Gastroesophageal sphincter (tissue), 4 donors: Measurements from ENCODE around the gene CD28. TPM values are rescaled to one million over a fixed set of nuclear protein-coding genes. Genes with fewer than 3 reads are reported as not detected.

Experiments
- ATAC-seq: fragments of 150-250 bp; one replicate; pipeline ENCODE4 v1.9.1; 2016; ENCODE audit warnings: mild to moderate bottlenecking, moderate library complexity
- H3K27ac ChIP-seq, 4 donors: fragments of 200-600 bp; sonication (generic) in 3 of 4; 1 replicate in 3 of 4; 2 replicates in 1 of 4; pipeline ENCODE4 v1.5.1; 2016 to 2019
- H3K27me3 ChIP-seq: fragments of 200-600 bp; sonication (generic); one replicate; pipeline ENCODE4 v1.5.1; 2019
- H3K36me3 ChIP-seq, 2 donors: fragments of 200-600 bp; sonication (generic); one replicate each; pipeline ENCODE4 v1.5.1; 2019; ENCODE audit warnings: control low read depth in 1 of 2
- H3K4me1 ChIP-seq, 3 donors: fragments of 200-600 bp; sonication (generic); 1 replicate in 2 of 3; 2 replicates in 1 of 3; pipeline ENCODE4 v1.5.1; 2016 to 2019; ENCODE audit warnings: control low read depth in 2 of 3
- H3K4me3 ChIP-seq, 2 donors: fragments of 200-600 bp; sonication (generic); one replicate each; pipeline ENCODE4 v1.5.1; 2019; ENCODE audit warnings: mild to moderate bottlenecking in 1 of 2, moderate library complexity in 1 of 2
- H3K9me3 ChIP-seq, 3 donors: fragments of 200-600 bp; sonication (generic); one replicate each; pipeline ENCODE4 v1.5.1; 2017 to 2019; ENCODE audit warnings: control low read depth in 2 of 3
- EP300 ChIP-seq: sonication (generic); formaldehyde crosslinking; IDR thresholded peaks from one replicate; pipeline ENCODE4 v1.6.1; 2017; ENCODE audit warnings: antibody characterized with exemption, mild to moderate bottlenecking
- POLR2A ChIP-seq, 2 donors: fragments of 450-650 bp; IDR thresholded peaks; one replicate each; pipeline ENCODE4 v1.6.1; 2017; ENCODE audit warnings: antibody characterized with exemption in 2 of 2, mild to moderate bottlenecking in 2 of 2, moderate library complexity in 1 of 2
- POLR2AphosphoS5 ChIP-seq: sonication (generic); formaldehyde crosslinking; IDR thresholded peaks from one replicate; pipeline ENCODE4 v1.6.1; 2017; ENCODE audit warnings: antibody characterized with exemption
- WGBS, 2 donors: methylation state at CpG; one replicate each; pipeline ENCODE4 v1.1.5; 2018; ENCODE audit warnings: low coverage in 1 of 2; 5-methylcytosine and 5-hydroxymethylcytosine counted together
- total RNA-seq, 4 donors: library from RNA; depleted of rRNA; stranded (reverse); fragments of >200 nt; gene quantifications; one replicate each; pipeline ENCODE4 v1.1.0, GENCODE V29; 2016
- TF ChIP-seq, protein P1 (sequence below), 4 experiments: fragments of 200-600 bp in 2 of 4; fragments of 450-650 bp in 2 of 4; sonication (generic) in 1 of 4; IDR thresholded peaks; one replicate each; pipeline ENCODE4 v1.5.1; 2017 to 2019; ENCODE audit warnings: antibody characterized with exemption in 4 of 4, mild to moderate bottlenecking in 2 of 4, moderate library complexity in 2 of 4

Gene CD28
- total RNA-seq, 4 donors from 2014 or later: 0.19 to 2.3 (median 1.4) TPM

GRCh38 chr2:203733684-203734083 lies 27.2 kb downstream of the CD28 start:
- ATAC-seq: no peak
- H3K27ac ChIP-seq: no peak overlapping the region
- H3K9me3 ChIP-seq: no peaks in the 10 kb centered on the region
- WGBS, 2 donors: 88 to 100% methylated on average over 1 of the region's 1 CpG
- no peak overlapping the region for H3K4me3 ChIP-seq
- TF ChIP-seq EP300: no peak
- no peak for TF ChIP-seq POLR2AphosphoS5
- TF ChIP-seq, protein P1, sequence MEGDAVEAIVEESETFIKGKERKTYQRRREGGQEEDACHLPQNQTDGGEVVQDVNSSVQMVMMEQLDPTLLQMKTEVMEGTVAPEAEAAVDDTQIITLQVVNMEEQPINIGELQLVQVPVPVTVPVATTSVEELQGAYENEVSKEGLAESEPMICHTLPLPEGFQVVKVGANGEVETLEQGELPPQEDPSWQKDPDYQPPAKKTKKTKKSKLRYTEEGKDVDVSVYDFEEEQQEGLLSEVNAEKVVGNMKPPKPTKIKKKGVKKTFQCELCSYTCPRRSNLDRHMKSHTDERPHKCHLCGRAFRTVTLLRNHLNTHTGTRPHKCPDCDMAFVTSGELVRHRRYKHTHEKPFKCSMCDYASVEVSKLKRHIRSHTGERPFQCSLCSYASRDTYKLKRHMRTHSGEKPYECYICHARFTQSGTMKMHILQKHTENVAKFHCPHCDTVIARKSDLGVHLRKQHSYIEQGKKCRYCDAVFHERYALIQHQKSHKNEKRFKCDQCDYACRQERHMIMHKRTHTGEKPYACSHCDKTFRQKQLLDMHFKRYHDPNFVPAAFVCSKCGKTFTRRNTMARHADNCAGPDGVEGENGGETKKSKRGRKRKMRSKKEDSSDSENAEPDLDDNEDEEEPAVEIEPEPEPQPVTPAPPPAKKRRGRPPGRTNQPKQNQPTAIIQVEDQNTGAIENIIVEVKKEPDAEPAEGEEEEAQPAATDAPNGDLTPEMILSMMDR (IDR thresholded peaks at IDR 0.05): no peak
- no peak for TF ChIP-seq POLR2A (IDR thresholded peaks at IDR 0.05)
- H3K27me3 ChIP-seq: no peaks in the 10 kb centered on the region
- no peaks in the 10 kb centered on the region for H3K36me3 ChIP-seq
- H3K4me1 ChIP-seq: no peaks in the 10 kb centered on the region

- no peaks in the 10 kb centered on the region for H3K36me3 ChIP-seq
- WGBS, 2 donors: 92 to 96% methylated on average over 1 to 8 of the region's 12 CpGs
Measured at GRCh38 chr2:203734276-203734983, 28.0 kb downstream of the CD28 start.

DNA sequence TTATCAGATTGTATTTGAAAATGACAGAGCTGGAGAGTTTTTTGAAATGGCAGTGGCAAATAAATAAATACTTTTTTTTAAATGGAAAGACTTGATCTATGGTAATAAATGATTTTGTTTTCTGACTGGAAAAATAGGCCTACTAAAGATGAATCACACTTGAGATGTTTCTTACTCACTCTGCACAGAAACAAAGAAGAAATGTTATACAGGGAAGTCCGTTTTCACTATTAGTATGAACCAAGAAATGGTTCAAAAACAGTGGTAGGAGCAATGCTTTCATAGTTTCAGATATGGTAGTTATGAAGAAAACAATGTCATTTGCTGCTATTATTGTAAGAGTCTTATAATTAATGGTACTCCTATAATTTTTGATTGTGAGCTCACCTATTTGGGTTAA lies 30.9 kb downstream of the CD28 start:
- H3K9me3 ChIP-seq: no peaks in the 10 kb centered on the region
- ATAC-seq: no peak
- H3K4me3 ChIP-seq: no peak overlapping the region
- TF ChIP-seq EP300 (no peak), POLR2AphosphoS5 (no peak), POLR2A (IDR thresholded peaks at IDR 0.05) (no peak)
- TF ChIP-seq, protein P1 (IDR thresholded peaks at IDR 0.05): no peak
- no peak overlapping the region for H3K27ac ChIP-seq
- H3K4me1 ChIP-seq: no peaks in the 10 kb centered on the region
- H3K27me3 ChIP-seq: no peaks in the 10 kb centered on the region
- 88 to 94% methylated on average over 1 of the region's 1 CpG for WGBS, 2 donors
- H3K36me3 ChIP-seq: no peaks in the 10 kb centered on the region

More at GRCh38 chr2:203734276-203734983, 28.0 kb downstream of the CD28 start:
- no peak for ATAC-seq
- H3K27ac ChIP-seq: no peak overlapping the region
- H3K4me3 ChIP-seq: no peak overlapping the region
- no peaks in the 10 kb centered on the region for H3K27me3 ChIP-seq
- no peak for TF ChIP-seq POLR2A (IDR thresholded peaks at IDR 0.05)
- TF ChIP-seq EP300: no peak
- TF ChIP-seq POLR2AphosphoS5: no peak
- TF ChIP-seq, protein P1 (IDR thresholded peaks at IDR 0.05): no peak
- no peaks in the 10 kb centered on the region for H3K9me3 ChIP-seq
- no peaks in the 10 kb centered on the region for H3K4me1 ChIP-seq

DNA sequence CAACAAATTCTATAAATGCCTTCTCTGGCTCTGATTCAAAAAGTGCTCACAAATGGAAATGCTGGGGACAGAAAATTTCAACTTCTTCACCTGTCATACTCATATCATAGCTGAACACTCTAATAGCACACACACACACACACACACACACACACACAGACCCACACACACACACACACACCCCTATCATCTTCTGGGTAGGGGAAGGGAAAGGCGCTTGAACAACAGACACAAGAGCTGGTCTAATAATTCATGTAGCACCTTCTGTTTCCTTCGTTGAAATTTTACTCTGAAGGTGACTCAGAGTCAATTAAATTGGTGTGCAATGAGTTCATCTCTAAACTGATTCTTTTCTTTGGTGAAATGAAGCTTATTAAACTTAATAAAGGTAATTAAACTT lies 32.9 kb downstream of the CD28 start:
- no peak overlapping the region for H3K27ac ChIP-seq
- H3K9me3 ChIP-seq: no peaks in the 10 kb centered on the region
- no peak for ATAC-seq
- no peaks in the 10 kb centered on the region for H3K27me3 ChIP-seq
- H3K4me3 ChIP-seq: no peak overlapping the region
- 90 to 94% methylated on average over 2 of the region's 2 CpGs for WGBS, 2 donors
- TF ChIP-seq, protein P1 (IDR thresholded peaks at IDR 0.05): no peak
- TF ChIP-seq EP300 (no peak), POLR2AphosphoS5 (no peak), POLR2A (IDR thresholded peaks at IDR 0.05) (no peak)
- no peaks in the 10 kb centered on the region for H3K36me3 ChIP-seq
- peaks cover 0 to 8% (median 0%) of the 10 kb centered on the region in 3 donors for H3K4me1 ChIP-seq

DNA sequence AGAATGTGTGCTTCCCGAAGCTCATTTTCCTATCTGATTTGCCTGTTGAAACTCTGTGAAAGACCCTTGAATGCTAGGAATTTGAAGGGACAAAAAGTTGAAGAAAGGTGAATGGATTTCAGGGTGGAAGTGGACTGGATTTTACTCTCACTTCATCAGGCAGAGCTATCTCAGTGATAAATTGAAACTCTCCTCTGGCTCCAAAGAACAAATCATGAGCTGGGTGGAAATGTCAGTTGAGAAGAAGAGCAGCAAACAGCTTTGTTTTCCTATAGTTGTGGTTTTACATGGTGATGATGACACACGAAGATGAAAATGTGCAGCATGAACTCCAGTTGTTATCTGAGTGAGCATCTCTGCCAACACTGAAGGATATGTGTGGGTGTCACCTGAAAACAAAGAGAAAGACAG lies 34.4 kb downstream of the CD28 start:
- Histone ChIP-seq H3K27me3 (no peaks in the 10 kb centered on the region), H3K36me3 (no peaks in the 10 kb centered on the region), H3K27ac (no peak overlapping the region), H3K4me1 (peaks cover 0 to 8% (median 0%) of the 10 kb centered on the region in 3 donors), H3K9me3 (no peaks in the 10 kb centered on the region), H3K4me3 (no peak overlapping the region)
- WGBS, 2 donors: 50 to 67% methylated on average over 1 of the region's 2 CpGs
- TF ChIP-seq POLR2AphosphoS5 (no peak), POLR2A (IDR thresholded peaks at IDR 0.05) (no peak), EP300 (no peak)
- TF ChIP-seq, protein P1 (IDR thresholded peaks at IDR 0.05): no peak
- ATAC-seq: no peak
